DMS79 (cell line): ENCODE data around the gene FRMPD2.
"Not testable (repeated sequence)": the region's sequence is repeated elsewhere in the genome, so short reads cannot be mapped to it uniquely, and the experiment has no call there.

ENCODE experiments used
- DNase-seq: peaks from one replicate; lab custom pipeline; 2025; lab: John Stamatoyannopoulos, UW

The FRMPD2 gene

GRCh38 chr10:48252354-48252650 lies 22.2 kb downstream of the FRMPD2 start:
- no peak for DNase-seq

- peak; percentile 84 for DNase-seq
These were observed 22.8 kb downstream of the FRMPD2 start for GRCh38 chr10:48251525-48252353.

GRCh38 chr10:48251152-48251524 lies 23.4 kb downstream of the FRMPD2 start:
- DNase-seq = peak; percentile 58

GRCh38 chr10:48249763-48250351 lies 24.6 kb downstream of the FRMPD2 start:
- DNase-seq = no peak

GRCh38 chr10:48249004-48249762 lies 25.3 kb downstream of the FRMPD2 start:
- DNase-seq = no peak

- DNase-seq = no peak
These were observed 26.0 kb downstream of the FRMPD2 start for GRCh38 chr10:48248462-48248861.

GRCh38 chr10:48247680-48248079 lies 26.8 kb downstream of the FRMPD2 start:
- DNase-seq = no peak

GRCh38 chr10:48246501-48246900 lies 28.0 kb downstream of the FRMPD2 start:
- no peak for DNase-seq

- DNase-seq = no peak
These were observed 28.5 kb downstream of the FRMPD2 start for GRCh38 chr10:48245977-48246376.

- not testable (repeated sequence) for DNase-seq
These were observed 30.6 kb downstream of the FRMPD2 start for GRCh38 chr10:48243921-48244320.

- DNase-seq = no peak
These were observed 31.0 kb downstream of the FRMPD2 start for GRCh38 chr10:48243487-48243886.

- DNase-seq = no peak
These were observed 32.2 kb downstream of the FRMPD2 start for GRCh38 chr10:48242171-48242904.

GRCh38 chr10:48241332-48241731 lies 33.2 kb downstream of the FRMPD2 start:
- no peak for DNase-seq

GRCh38 chr10:48240196-48240595 lies 34.3 kb downstream of the FRMPD2 start:
- no peak for DNase-seq

GRCh38 chr10:48239618-48240017 lies 34.9 kb downstream of the FRMPD2 start:
- no peak for DNase-seq

GRCh38 chr10:48238826-48239520 lies 35.5 kb downstream of the FRMPD2 start:
- DNase-seq = no peak

GRCh38 chr10:48237259-48238250 lies 36.9 kb downstream of the FRMPD2 start:
- DNase-seq = no peak

- DNase-seq = no peak
These were observed 38.3 kb downstream of the FRMPD2 start for GRCh38 chr10:48236199-48236621.

GRCh38 chr10:48235501-48235900 lies 39.0 kb downstream of the FRMPD2 start:
- DNase-seq = no peak

GRCh38 chr10:48234787-48235186 lies 39.7 kb downstream of the FRMPD2 start:
- DNase-seq = no peak

GRCh38 chr10:48234295-48234694 lies 40.2 kb downstream of the FRMPD2 start:
- DNase-seq = no peak
